DMS153 treated with DMSO at 0.1 percent for 48 hours (cell line): Measurements from ENCODE around the gene PDCD1LG2.
"Not testable (repeated sequence)": the region's sequence is repeated elsewhere in the genome, so short reads cannot be mapped to it uniquely, and the experiment has no call there.

Source experiments
- DNase-seq: peaks from one replicate; lab custom pipeline; 2025; ENCODE audit not compliant: unreplicated experiment; lab: John Stamatoyannopoulos, UW

The PDCD1LG2 gene

DNA sequence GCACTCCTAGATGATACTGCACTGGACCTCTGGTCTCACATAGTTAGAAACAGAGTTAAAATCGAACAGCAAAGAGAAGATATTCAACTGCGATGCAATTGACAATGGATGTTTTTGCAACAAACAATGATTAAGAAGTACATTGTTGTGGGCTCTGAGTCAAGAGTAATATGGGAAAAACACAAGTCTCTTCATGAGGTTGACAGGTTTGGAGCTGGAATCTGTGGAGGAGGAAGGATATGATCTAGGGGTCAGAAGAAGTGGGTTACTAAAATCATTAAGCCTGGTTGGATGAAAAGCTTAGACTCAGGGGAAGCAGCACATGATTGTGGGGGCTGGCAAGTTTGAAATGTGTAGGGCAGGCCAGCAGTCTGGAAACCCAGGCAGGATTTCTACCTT, 53.1 kb downstream of the PDCD1LG2 start:
- DNase-seq, result no peak

DNA sequence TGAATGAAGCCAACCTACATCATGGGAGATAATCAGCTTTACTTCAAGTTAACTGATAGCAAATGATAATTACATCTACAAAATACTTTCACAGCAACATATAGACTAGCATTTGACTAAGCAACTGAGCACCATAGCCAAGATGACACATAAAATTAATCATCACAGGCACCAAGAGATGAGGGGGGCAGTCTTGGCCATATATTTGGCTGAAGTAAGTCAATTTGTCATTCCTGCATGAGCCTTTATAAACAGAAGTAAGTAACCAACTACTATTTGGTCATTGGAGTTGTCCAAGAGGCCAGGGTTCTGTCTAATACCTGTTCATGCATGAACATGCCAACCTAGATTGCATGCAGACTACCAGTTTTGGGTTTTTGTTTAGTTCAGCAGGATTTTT, 53.6 kb downstream of the PDCD1LG2 start:
- DNase-seq, result no peak

DNA sequence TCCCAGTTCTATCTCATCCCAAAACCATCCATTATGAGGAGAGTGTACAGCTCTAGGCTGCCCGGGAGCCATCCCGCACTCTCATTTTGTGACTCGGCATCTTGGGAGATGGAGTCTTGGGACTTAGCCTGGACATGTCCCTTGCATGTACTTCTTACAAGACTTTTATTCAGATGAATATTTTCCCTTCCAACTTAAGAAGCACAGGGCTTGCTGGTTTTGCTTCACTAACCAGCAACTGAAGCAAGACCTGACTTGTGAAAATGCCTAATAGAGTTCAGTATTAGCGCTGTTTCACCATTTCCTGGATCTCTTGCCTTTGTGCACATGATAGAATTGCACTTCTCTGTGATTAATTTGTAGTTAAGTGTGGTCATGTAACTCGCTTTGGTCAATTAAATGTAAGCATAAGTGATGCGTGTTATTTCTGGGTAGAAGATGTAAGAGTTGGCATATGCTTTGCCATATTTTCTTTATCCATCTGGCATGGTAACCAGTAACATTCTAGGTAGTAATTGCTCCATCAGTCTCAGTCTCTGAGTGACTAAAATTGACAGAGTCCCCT, 55.8 kb downstream of the PDCD1LG2 start:
- DNase-seq, result no peak

DNA sequence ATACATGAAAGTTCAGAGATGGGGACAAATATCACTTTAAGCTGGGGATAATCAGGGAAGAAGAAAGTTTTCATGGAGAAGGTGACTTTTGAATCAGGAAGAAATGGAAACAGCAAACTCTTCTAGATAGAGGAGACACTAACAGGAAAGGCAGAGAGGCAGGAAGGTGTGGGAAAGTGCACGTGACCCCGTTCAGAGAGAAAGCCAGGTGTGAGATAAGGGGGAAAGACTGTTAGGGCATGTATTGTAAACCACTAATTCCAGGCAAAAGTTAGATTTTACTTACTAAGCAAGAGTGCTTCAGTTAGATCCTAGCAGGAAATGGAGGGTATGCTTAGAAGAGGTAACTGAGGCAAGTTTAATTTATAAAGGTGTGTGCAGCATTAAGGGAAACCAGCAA, 58.5 kb downstream of the PDCD1LG2 start:
- DNase-seq, result no peak

DNA sequence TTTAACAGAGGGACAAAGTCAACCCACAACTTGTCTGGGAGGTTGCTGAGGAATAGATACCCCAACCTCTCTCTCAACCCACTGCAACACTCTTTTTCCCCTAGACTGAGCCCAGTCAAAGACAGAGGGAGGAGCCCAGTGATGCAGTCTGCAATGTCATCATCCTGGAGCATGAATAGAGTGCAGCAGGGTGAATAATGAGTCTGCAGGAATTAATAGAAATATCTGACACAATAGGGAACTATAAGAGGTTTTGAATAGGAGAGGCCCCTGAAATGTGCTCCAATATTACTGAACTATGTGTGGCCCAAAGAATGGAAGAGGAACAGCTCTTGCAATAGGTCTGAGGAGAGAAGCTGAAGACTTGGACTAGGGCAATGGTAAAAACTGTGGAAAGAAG, 59.1 kb downstream of the PDCD1LG2 start:
- no peak for DNase-seq

DNA sequence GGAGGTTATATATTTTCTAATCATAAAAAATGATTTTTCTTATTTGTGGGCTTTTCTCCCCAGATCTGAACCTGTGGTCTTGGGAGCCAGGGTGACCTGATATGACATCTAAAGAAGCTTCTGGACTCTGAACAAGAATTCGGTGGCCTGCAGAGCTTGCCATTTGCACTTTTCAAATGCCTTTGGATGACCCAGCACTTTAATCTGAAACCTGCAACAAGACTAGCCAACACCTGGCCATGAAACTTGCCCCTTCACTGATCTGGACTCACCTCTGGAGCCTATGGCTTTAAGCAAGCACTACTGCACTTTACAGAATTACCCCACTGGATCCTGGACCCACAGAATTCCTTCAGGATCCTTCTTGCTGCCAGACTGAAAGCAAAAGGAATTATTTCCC, 59.6 kb downstream of the PDCD1LG2 start:
- no peak for DNase-seq

DNA sequence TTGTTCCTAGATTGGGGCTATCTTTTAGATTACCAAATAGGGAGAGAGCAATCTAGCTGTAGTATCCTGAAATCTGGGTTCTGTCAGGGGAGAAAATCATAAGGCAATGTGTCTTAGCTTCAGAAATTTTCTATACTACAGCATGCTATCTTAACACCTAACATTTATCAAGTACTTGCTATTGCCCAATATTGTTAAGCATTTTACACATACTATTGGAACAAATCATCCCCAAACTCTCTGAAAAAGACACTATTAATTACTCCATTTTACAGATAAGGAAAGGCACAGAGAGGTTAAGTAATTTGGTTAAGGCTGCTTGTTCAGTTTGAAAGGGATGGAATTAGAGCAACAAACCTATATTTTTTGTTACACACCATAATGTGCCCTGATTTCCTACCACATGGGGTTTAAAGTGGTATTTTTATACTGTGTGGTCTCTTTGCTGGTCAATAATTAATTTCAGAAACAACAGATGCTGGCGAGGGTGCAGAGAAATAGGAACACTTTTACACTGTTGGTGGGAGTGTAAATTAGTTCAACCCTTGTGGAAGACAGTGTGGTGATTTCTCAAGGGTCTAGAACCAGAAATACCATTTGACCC, 61.4 kb downstream of the PDCD1LG2 start:
- no peak for DNase-seq

DNA sequence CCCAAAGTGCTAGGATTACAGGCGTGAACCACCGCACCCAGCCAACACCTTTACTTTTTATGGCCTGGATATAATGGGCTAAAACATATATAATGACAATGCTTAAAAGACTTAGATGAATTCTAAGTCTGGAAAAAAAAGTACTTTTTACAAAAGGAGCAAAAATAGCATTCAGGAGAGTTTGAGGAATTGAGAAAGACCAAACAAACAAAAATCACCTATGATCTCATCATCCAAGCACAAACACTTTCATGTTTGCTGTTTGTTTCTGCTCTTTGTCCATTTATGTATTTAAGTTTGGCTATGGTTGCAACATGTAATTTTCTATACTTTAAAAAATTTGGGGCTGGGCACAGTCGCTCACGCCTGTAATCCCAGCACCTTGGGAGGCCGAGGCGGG, 63.8 kb downstream of the PDCD1LG2 start:
- no peak for DNase-seq

DNA sequence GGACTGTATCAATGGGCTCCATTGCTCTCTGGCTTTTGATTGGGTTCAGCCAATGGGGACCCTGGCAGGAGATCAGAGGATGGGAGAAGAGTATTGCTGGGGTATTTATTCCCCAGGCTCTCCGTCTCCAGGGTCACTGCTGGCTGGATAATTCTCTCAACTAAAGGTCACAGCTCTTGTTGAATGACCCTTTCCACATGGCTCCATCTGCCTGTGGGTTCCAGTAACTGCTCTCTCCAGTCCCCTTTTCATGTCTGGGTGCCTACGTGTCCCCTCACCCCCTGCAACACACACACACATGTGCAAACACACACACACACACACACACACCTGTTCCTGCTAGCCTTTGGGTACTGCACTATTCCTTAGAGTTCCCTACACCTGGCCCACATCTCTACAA, 64.7 kb downstream of the PDCD1LG2 start:
- no peak for DNase-seq

DNA sequence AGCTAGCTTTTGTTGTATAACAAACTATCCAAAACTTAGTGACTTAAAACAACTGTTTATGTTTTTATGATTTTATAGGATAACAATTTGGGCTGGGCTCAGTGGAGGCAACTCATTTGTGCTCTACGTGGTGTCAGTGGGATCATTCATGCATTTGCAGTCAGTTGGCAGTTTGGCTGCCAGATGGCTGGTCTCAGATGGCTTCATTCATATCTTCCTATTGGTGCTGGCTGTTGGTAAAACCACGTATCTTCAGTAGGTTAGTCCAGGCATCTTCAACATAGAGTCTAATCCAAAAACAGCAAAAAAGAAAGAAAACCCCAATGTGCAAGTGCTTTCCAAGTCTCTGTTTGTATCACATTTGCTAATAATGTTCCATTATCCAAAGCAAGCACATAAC, 66.9 kb downstream of the PDCD1LG2 start:
- no peak for DNase-seq

DNA sequence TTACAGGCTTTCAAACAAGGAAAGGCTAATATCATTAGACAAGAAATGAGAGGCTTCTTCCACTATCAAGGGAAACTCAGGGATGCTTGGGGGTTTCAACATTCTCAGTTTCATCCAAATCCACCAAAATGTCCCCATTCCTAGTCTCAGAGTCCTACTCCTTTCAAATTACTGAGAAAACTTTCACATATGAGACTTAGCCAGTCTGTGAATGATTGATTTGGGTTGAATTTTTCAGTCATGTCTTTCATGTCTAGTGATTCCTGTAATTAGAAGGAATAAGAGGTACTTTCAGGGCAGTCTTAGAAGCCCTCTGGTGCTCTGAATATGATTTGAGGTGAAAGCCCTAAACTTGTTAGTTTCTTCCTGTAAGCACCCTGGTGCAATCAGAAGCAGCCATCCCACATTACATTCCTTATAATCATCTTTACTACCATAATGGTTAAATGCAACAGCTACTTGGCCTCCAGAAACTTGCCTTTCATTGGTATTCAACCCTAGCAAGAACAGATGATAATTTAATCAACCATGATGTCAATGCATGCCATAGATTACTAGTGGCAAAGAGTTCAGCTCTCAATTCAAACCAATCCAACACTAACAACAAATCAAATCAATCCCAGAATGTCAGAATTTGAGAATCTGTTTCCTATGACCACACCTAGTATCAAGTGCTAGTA, 67.8 kb downstream of the PDCD1LG2 start:
- no peak for DNase-seq

DNA sequence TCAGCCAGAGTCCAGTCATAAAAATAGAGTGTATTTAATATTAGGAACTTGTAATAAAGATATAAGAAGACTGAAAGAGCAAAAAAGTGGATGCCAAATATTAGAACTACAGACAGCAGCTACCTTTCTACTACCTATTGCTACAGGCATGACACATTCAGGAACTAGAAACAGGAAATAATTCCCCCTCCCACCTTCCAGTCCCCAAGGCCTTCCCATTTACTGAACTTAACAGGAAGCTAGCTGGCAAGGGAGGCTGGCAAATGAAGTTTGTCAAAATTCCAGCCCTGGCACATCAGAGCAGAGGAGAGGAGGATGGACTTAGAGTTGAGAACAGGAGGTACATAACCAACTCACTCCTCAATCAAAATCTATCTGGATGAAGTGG, 68.4 kb downstream of the PDCD1LG2 start:
- no peak for DNase-seq

DNA sequence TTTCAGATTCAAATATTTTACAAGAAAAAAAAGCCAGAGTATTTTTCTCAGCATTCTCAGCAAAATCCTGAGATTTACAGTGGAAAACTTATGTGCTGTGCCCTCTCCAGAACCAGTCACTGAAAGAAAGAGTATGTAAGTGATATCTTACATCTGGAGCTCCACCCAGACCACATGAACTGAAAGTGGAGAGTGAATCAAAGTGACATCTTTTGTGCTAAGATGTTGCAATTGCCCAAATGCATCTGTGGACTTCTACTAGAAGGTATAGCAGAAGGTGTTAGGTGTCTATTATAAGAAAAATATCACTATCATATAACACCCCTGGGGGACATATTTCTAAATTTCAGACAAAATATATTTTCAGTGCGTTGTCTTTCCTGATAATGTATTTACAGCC, 69.5 kb downstream of the PDCD1LG2 start:
- no peak for DNase-seq

DNA sequence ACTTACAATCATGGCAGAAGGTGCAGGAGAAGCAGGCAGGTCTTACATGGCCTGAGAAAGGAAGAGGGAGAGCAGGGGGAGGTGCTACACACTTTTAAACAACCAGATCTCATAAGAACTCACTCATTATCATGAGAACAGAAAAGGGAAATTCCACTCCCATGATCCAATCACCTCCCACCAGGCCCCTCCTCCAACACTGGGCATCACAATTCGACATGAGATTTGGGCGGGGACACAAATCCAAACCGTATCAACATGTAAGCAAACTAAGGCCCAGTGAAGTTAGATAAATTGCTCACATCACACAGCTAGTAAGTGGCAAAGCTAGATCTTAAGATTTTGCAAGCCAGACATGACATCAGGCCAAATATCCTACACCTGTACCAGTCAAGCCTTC, 70.3 kb downstream of the PDCD1LG2 start:
- DNase-seq, result no peak

DNA sequence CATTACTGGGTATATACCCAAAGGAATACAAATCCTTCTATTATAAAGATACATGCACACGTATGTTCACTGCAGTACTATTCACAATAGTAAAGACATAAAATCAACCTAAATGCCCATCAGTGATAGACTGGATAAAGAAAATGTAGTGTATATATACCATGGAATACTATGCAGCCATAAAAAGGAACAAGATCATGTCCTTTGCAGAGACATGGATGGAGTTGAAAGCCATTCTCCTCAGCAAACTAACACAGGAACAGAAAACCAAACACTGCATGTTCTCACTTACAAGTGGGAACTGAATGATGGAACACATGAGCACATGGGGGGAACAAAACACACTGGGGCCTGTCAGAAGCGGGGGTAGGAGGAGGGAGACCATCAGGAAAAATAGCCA, 71.4 kb downstream of the PDCD1LG2 start:
- DNase-seq, result not testable (repeated sequence)

DNA sequence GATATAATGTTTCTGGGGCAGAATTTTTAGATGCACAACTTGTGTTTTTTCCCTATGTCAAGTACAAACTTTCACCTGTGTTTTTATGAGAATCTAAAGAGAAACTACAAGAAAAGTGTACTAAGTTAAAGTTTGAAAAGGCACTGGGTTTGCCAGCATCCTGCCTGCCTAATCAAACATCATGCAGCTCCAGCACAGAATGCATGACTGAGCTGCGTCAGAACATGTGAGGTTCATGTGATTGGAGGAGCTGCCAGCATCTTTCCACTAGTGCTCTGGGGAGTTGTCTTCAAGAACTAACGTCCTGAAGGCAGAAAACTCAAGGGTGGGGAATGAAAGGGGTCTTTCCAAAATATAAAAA, 72.5 kb downstream of the PDCD1LG2 start:
- DNase-seq, result no peak

DNA sequence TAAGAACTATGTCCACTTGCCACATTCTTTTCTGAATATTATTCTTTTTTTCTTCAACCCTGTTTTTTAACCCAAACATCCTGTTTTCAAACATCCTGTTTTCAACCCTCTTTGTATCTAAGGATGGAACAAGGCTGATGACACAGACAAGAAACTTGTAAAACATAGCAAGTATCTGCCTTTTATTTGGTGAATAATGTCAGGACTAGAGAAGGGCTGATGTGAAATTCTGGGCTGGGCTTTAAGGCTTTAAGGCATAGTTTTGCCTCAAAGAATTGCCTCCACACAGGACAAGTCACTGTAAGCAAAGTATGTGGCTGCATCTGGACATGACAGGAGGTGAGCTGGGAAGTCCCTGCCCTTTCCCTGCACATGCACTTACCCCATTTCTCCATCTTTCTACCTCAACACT, 76.1 kb downstream of the PDCD1LG2 start:
- DNase-seq, result no peak

DNA sequence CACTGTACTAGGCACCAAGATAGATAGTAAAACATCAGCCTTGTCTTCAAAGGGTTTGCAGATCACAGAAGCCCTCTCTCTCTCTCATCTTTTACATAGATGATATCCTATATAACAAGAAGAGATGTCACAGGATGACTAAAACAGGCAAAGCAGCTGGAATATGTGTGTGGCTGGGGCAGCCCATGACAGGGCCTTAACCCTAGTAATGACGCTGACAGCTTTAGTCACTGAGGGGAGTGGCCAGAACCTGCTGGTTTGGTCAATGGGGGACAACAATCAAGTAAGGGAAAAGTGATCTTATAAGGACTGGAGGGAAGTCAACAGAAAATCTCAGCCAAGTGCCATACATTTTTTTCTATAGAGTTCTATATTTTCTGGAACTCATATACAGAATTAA, 76.7 kb downstream of the PDCD1LG2 start:
- DNase-seq, result no peak

DNA sequence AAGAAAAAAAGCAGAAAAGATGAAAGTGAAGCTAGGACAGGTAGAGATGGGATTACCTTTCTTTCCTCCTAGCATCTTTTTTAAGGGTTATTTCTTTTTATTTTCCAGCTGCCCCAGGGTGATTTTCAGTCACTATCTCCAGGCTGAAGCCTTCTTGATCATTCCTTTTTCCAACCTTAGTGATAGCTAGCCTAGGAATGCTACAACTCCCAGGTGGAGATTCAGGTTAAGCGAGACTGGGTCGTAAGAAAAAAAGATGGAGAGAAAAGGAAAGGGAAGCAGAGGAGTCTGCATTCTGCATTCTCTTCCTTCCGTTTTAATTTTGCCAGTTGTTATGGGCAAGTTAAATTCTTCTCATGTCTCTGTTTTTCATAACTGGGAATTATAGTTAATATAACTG, 81.9 kb downstream of the PDCD1LG2 start:
- DNase-seq, result no peak

DNA sequence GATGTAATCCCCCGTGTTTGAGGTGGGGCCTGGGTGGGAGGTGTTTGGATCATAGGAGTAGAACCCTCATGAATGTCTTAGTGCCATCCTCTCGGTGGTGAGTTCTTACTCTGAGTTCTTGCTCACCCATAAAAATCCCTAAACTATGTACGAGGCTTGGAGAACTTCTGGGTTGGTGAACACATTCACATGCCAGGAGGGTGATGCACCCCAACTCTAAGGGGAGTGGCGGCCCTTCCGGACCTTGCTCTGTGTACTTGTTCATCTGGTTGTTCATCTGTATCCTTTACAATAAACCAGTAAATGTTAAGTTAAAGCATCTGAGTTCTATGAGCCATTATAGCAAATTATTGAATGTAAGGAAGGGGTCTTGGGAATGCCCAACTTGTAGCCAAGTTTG, 82.6 kb downstream of the PDCD1LG2 start:
- DNase-seq, result no peak

DNA sequence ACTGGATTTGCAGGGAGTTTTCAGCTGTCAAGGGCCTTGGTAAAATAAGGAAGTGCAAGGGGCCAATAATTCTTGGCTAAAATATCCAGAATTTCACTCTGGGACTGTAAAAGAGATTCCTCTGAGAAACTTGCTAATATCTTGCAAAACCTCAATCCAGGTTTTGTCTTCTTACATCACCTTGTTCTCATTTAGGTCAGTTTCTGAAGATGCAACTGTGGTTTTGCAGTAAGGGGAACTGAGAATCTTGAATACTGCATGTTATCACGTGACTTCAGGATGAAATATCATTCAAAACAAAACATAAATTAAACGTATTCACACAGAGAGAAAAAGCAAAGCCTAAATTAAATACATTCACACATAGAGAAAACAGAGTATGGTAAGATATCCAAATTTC, 83.6 kb downstream of the PDCD1LG2 start:
- DNase-seq, result no peak

DNA sequence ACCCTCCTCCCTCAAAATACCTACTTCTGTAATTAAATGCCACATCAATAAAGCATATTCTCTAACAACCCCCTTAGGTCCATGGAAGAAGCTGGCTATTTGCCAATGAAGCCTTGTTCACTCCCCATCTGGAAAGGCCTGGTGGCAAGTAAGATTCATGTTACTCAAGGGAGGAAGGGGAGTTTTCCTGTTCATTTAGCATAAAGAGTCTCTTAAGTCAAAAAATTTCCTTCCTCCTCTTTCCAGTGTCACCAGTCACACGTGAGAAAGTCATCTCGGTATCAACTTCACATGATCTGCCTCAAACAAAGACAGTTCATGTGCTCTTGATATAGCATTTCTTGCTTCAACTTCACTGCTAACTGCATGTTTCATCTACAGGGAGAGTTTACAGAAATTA, 85.8 kb downstream of the PDCD1LG2 start:
- no peak for DNase-seq
